SU-DHL-6 (cell line): ENCODE results near the gene LRFN2.

Source experiments
- CTCF ChIP-seq: fragments of 200-600 bp; sonication (generic); IDR thresholded peaks from one replicate; pipeline ENCODE4 v1.5.1; 2017; ENCODE audit warnings: antibody characterized with exemption, mild to moderate bottlenecking, low read length, moderate library complexity; ENCODE audit not compliant: insufficient read depth, poor library complexity, severe bottlenecking
- EZH2phosphoT487 ChIP-seq: fragments of 200-600 bp; sonication (generic), shearing (Covaris generic); conservative IDR thresholded peaks from 2 replicates; pipeline ENCODE4 v1.6.1; 2018; ENCODE audit warnings: mild to moderate bottlenecking, antibody characterized with exemption, low read length, moderate library complexity, mixed read lengths

GRCh38 chr6:40516429-40516828, 70.7 kb downstream of the LRFN2 start:
- TF ChIP-seq CTCF (no peak), EZH2phosphoT487 (no peak)
